Measurements from ENCODE around the gene UHRF1. TPM values are rescaled to one million over a fixed set of nuclear protein-coding genes. Genes with fewer than 3 reads are reported as not detected.

The UHRF1 gene
- polyA plus RNA-seq, 1 of the 3 experiments (the other 2 are of a cell fraction) = 43.4 TPM

DNA sequence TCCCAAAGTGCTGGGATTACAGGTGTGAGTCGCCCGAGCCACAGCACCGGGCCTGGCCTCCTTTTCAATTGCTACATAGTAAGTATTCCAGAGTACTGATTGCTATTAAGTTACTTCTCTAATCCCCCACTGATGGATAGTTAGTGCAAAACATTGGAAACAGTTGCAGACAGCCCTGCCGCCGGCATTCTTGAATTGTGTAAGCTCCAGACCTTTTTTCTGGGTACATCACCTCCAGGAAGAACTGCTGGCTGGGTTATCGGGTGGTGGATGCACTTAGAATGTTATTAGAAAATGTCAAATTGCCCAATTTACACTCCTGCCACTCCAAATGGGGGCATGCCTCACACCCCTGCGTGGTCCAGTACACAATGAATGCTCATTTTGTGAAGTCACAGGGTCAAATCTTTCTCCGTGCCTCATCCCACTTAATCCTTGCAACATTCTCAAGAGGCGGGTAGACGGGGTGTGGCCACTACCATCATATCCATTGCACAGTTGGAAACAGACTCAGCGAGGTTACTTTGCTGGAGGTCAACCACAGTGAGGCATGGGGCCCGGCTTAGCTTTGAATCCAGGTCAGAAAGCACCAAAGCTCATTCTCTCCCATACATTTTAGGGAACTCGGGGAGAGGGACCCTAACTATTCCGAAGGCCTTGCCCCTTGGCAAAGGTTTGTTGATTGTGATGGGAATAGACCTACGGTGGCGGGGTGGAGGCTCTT lies 58.6 kb downstream of the UHRF1 start:
- ChIA-PET CTCF (interaction anchor here (0.6 to 6.1 kb wide), 5 partner anchors 16 to 164 kb away, joined by 3 to 62 read pairs (median 3); no protein-coding TSS in a partner anchor), POLR2A (interaction anchor here (0.5 to 1.2 kb wide), 4 partner anchors 25 to 753 kb away, joined by 3 to 5 read pairs (median 4); no protein-coding TSS in a partner anchor)
- Histone ChIP-seq H3K27me3 (ENCODE audit: insufficient read depth) (no peaks in the 10 kb centered on the region), H3K36me3 (replicated peaks in 1 of 2; ENCODE audit: control insufficient read depth in 1 of 2, insufficient read depth in 2 of 2, low read length in 1 of 2) (peaks cover 0 to 3% of the 10 kb centered on the region in 2 experiments), H3K79me2 (ENCODE audit: insufficient read depth) (peaks cover 36% of the 10 kb centered on the region), H2AFZ (ENCODE audit: low read depth) (no peak overlapping the region), H3K9ac (no peak overlapping the region), H4K20me1 (ENCODE audit: insufficient read depth) (peaks cover 33% of the 10 kb centered on the region), H3F3A (replicated peaks; ENCODE audit: insufficient read depth) (peaks cover 37% of the 10 kb centered on the region), H3K9me2 (no peaks in the 10 kb centered on the region), H3K27ac (ENCODE audit: low read depth in 2 of 2, low read length in 1 of 2) (peak overlapping the region in 1 of 2 experiments; percentile 71; a peak in 1 of 4 replicates), H3K9me3 (no peaks in the 10 kb centered on the region), H3K4me3 (ENCODE audit: low read depth in 2 of 2, low read length in 1 of 2) (peak overlapping the region; percentile 28 to 46), H3K4me2 (peak overlapping the region; percentile 30; the same call in 1 of the 2 replicates), H3K4me1 (ENCODE audit: control insufficient read depth in 1 of 2, insufficient read depth in 2 of 2, low read depth in 1 of 2, low read length in 1 of 2) (peaks cover 12 to 32% of the 10 kb centered on the region in 2 experiments; a peak in 3 of 4 replicates)
- 83% methylated on average over 14 of the region's 16 CpGs for WGBS (ENCODE audit: low lambda C conversion rate)
- DNase-seq = no peak
- TF ChIP-seq CHD2 (IDR thresholded peaks at IDR 0.05; ENCODE audit: low read length, partially characterized antibody) = no peak
- no peak for TF ChIP-seq TEAD4 (IDR thresholded peaks at IDR 0.05; ENCODE audit: borderline replicate concordance, insufficient read depth)
- no peak for TF ChIP-seq TAF1 (IDR thresholded peaks at IDR 0.05; ENCODE audit: borderline replicate concordance, low read depth, low read length)
- TF ChIP-seq, protein P1, sequence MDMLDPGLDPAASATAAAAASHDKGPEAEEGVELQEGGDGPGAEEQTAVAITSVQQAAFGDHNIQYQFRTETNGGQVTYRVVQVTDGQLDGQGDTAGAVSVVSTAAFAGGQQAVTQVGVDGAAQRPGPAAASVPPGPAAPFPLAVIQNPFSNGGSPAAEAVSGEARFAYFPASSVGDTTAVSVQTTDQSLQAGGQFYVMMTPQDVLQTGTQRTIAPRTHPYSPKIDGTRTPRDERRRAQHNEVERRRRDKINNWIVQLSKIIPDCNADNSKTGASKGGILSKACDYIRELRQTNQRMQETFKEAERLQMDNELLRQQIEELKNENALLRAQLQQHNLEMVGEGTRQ (IDR thresholded peaks at IDR 0.05; ENCODE audit: borderline replicate concordance, low read depth, low read length) = no peak
- TF ChIP-seq EZH2phosphoT487 (IDR thresholded peaks at IDR 0.05; ENCODE audit: borderline replicate concordance, low read depth) = no peak
- no peak for TF ChIP-seq RXRA (IDR thresholded peaks at IDR 0.05; ENCODE audit: borderline replicate concordance, low read depth)
- no peak for TF ChIP-seq RFX5 (IDR thresholded peaks at IDR 0.05; ENCODE audit: low read length)
- TF ChIP-seq SMC3 (IDR thresholded peaks at IDR 0.05; ENCODE audit: low read depth, low read length) = no peak

DNA sequence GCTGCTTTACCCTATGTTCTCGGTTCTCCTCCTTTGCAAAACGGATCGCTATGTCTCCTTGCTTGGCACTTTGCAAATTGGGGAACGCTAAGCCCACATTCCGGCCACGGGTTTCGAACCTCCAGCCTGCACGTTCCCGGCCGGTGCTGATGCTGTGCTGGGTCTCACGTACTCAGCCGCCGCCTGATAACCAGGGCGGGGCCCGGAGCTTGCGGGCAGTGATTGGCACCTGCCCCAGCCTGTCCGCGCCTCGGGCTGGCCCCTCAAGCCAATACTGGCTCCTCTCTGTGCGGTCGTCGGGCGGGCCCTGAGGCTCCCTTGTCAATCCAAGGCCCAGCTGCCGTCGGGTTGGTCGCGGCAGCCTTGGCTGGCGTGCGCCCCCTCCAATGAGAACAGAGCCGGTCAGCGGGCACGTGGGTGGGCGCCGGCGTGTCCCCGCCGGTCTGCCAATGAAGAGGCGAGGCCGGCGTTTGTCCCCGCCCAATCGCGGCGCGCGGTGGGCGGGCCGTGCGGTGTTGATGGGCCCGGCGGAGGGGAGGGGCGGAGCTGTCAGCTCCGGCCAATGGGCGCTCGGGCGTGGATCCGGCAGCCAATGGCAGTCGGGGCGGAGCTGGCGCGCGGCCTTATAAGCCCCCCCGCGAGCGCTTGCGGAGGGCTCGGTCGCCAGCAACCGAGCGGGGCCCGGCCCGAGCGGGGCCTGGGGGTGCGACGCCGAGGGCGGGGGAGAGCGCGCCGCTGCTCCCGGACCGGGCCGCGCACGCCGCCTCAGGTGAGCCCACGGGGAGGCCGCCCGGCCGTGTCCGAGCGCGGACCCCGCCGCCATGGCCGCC lies 59.4 kb downstream of the UHRF1 start, which contains the start of gene KDM4B:
KDM4B (plus strand) TSS at position 652 of the 830 bp plus-strand sequence. CDS start 63,778 bp downstream, outside the sequence.
- Histone ChIP-seq H3K9ac (peak within 1 kb of the TSS; percentile 70), H3K9me3 (no peaks in the 10 kb centered on the region), H3K4me3 (ENCODE audit: low read depth in 2 of 2, low read length in 1 of 2) (peak within 1 kb of the TSS; percentile 68 to 84), H4K20me1 (ENCODE audit: insufficient read depth) (peaks cover 38% of the 10 kb centered on the region), H3K27ac (ENCODE audit: low read depth in 2 of 2, low read length in 1 of 2) (peak within 1 kb of the TSS; percentile 19 to 71; a peak in 2 of 4 replicates), H3K36me3 (replicated peaks in 1 of 2; ENCODE audit: control insufficient read depth in 1 of 2, insufficient read depth in 2 of 2, low read length in 1 of 2) (peaks cover 0 to 3% of the 10 kb centered on the region in 2 experiments), H3K9me2 (no peaks in the 10 kb centered on the region), H3F3A (replicated peaks; ENCODE audit: insufficient read depth) (peaks cover 37% of the 10 kb centered on the region), H3K79me2 (ENCODE audit: insufficient read depth) (peaks cover 43% of the 10 kb centered on the region), H3K27me3 (ENCODE audit: insufficient read depth) (no peaks in the 10 kb centered on the region), H2AFZ (ENCODE audit: low read depth) (peak within 1 kb of the TSS; percentile 33; the same call in 1 of the 2 replicates), H3K4me2 (peak within 1 kb of the TSS; percentile 99), H3K4me1 (ENCODE audit: control insufficient read depth in 1 of 2, insufficient read depth in 2 of 2, low read depth in 1 of 2, low read length in 1 of 2) (peaks cover 16 to 32% of the 10 kb centered on the region in 2 experiments; a peak in 3 of 4 replicates)
- ChIA-PET CTCF (interaction anchor here (0.6 to 6.1 kb wide), 4 partner anchors 17 to 777 kb away, joined by 3 to 62 read pairs (median 5); no protein-coding TSS in a partner anchor), POLR2A (interaction anchor here (0.9 to 1.2 kb wide), 3 partner anchors 26 to 85 kb away, joined by 3 to 5 read pairs (median 4); no protein-coding TSS in a partner anchor)
- DNase-seq = peak; percentile 99
- 8% methylated on average over 6 of the region's 96 CpGs for WGBS (ENCODE audit: low lambda C conversion rate)
- TF ChIP-seq, protein P1 (IDR thresholded peaks at IDR 0.05; ENCODE audit: borderline replicate concordance, low read depth, low read length) = peak; percentile 77
- TF ChIP-seq POLR2AphosphoS5 (IDR thresholded peaks at IDR 0.05; ENCODE audit: low read depth, low read length) (peak; percentile 86), RAD21 (IDR thresholded peaks at IDR 0.05; ENCODE audit: low read length) (no peak), CHD2 (IDR thresholded peaks at IDR 0.05; ENCODE audit: low read length, partially characterized antibody) (peak; percentile 92), EP300 (IDR thresholded peaks at IDR 0.05; ENCODE audit: borderline replicate concordance in 1 of 2, low read depth in 1 of 2, low read length in 1 of 2) (no peak), GABPA (IDR thresholded peaks at IDR 0.05; ENCODE audit: low read depth) (0 out of 2 replicates have a peak, but pooled peaks have one; percentile 19), GATA2 (CRISPR knock-in tag; IDR thresholded peaks at IDR 0.05) (peak; percentile 32; the same call in 1 of the 2 replicates), FOXJ3 (CRISPR knock-in tag; IDR thresholded peaks at IDR 0.05) (no peak), FOSL2 (IDR thresholded peaks at IDR 0.05; ENCODE audit: borderline replicate concordance, low read depth) (no peak), SMC3 (IDR thresholded peaks at IDR 0.05; ENCODE audit: low read depth, low read length) (no peak), MXI1 (IDR thresholded peaks at IDR 0.05; ENCODE audit: low read depth, low read length) (peak; percentile 63; the same call in 1 of the 2 replicates)
- TF ChIP-seq, protein P2, sequence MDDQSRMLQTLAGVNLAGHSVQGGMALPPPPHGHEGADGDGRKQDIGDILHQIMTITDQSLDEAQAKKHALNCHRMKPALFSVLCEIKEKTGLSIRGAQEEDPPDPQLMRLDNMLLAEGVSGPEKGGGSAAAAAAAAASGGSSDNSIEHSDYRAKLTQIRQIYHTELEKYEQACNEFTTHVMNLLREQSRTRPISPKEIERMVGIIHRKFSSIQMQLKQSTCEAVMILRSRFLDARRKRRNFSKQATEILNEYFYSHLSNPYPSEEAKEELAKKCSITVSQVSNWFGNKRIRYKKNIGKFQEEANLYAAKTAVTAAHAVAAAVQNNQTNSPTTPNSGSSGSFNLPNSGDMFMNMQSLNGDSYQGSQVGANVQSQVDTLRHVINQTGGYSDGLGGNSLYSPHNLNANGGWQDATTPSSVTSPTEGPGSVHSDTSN (IDR thresholded peaks at IDR 0.05) = peak; percentile 100
- TF ChIP-seq, protein P3, sequence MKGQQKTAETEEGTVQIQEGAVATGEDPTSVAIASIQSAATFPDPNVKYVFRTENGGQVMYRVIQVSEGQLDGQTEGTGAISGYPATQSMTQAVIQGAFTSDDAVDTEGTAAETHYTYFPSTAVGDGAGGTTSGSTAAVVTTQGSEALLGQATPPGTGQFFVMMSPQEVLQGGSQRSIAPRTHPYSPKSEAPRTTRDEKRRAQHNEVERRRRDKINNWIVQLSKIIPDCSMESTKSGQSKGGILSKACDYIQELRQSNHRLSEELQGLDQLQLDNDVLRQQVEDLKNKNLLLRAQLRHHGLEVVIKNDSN (IDR thresholded peaks at IDR 0.05; ENCODE audit: borderline replicate concordance, low read depth) = peak; percentile 93
- TF ChIP-seq, protein P4, sequence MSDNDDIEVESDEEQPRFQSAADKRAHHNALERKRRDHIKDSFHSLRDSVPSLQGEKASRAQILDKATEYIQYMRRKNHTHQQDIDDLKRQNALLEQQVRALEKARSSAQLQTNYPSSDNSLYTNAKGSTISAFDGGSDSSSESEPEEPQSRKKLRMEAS (IDR thresholded peaks at IDR 0.05; ENCODE audit: low read depth) = peak; percentile 56; the same call in 1 of the 2 replicates

All from SK-N-SH (cell line).